Measurements from ENCODE around the gene RSPO3. TPM values are rescaled to one million over a fixed set of nuclear protein-coding genes. Genes with fewer than 3 reads are reported as not detected.

The RSPO3 gene
- total RNA-seq, 1 experiment from 2014 or later: not detected

DNA sequence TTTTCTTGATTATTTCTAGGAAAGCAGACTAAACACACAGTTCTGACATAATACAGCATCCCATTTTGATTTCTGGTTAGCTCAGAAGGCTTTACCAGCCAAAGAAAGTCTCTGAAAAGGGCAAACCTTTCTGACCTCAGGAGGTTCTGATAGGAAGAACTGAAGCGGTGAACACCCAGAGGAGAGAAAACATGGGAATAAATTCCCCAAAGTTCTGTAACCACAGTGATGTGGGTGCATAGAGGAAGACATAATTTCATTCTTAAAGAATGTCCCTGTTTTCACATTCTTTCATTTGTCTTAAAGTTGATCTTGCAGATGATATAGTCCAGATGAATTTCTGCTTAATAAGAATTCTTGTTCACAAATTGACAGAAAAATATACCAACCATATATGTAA is 60.3 kb downstream of the RSPO3 start:
- intact Hi-C loops (cut with micrococcal nuclease): no loop called here
- Histone ChIP-seq H3K79me2 (ENCODE audit: low read length) (no peaks in the 10 kb centered on the region), H3K9me2 (replicated peaks; ENCODE audit: low read length) (no peaks in the 10 kb centered on the region), H3K9ac (ENCODE audit: low read length) (no peak overlapping the region), H2AFZ (ENCODE audit: low read length) (no peak overlapping the region), H3K27me3 (ENCODE audit: low read length) (peaks cover 13% of the 10 kb centered on the region; the same call in 1 of the 2 replicates), H3K27ac (ENCODE audit: low read length) (no peak overlapping the region), H3K9me3 (ENCODE audit: low read length) (no peaks in the 10 kb centered on the region), H4K20me1 (ENCODE audit: low read length) (no peaks in the 10 kb centered on the region), H3K36me3 (ENCODE audit: low read depth, low read length) (no peaks in the 10 kb centered on the region), H3K4me1 (ENCODE audit: insufficient read depth, low read length) (no peaks in the 10 kb centered on the region), H3F3A (ENCODE audit: low read length, unreplicated experiment) (no peaks in the 10 kb centered on the region), H3K4me2 (ENCODE audit: low read length) (no peak overlapping the region), H3K4me3 (ENCODE audit: low read length) (no peak overlapping the region)
- ATAC-seq (no peak), DNase-seq (no peak)
- TF ChIP-seq, protein P1, sequence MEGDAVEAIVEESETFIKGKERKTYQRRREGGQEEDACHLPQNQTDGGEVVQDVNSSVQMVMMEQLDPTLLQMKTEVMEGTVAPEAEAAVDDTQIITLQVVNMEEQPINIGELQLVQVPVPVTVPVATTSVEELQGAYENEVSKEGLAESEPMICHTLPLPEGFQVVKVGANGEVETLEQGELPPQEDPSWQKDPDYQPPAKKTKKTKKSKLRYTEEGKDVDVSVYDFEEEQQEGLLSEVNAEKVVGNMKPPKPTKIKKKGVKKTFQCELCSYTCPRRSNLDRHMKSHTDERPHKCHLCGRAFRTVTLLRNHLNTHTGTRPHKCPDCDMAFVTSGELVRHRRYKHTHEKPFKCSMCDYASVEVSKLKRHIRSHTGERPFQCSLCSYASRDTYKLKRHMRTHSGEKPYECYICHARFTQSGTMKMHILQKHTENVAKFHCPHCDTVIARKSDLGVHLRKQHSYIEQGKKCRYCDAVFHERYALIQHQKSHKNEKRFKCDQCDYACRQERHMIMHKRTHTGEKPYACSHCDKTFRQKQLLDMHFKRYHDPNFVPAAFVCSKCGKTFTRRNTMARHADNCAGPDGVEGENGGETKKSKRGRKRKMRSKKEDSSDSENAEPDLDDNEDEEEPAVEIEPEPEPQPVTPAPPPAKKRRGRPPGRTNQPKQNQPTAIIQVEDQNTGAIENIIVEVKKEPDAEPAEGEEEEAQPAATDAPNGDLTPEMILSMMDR (conservative IDR thresholded peaks at IDR 0.05; ENCODE audit: low read depth, low read length): no peak
- TF ChIP-seq EZH2 (IDR thresholded peaks at IDR 0.05; ENCODE audit: low read length, unreplicated experiment): no peak
- TF ChIP-seq EZH2phosphoT487 (IDR thresholded peaks at IDR 0.05; ENCODE audit: borderline replicate concordance, low read length): no peak
- BruUV-seq (replicated peaks): no TSS peak
- ChIA-PET POLR2A (ENCODE audit: unreplicated experiment) (no interaction called here), CTCF (no interaction called here)

DNA sequence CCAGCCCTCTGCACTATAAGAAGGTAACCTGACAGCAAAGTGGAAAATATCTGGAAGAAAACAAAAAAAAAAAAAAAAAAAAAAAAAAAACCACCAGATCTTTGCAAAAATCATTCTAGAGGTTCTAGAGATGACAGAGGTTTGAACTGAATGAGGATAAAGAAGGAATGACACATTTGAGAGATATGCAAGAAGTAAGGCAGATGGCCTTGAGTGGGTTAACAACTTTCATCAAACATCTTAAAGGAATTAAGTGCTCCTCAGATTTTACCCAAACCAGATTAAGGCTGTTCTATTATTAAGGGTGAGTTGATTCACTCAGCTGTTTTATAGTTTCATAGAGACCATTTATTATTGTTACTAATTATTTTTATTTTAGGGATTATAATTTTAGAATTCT is 62.0 kb downstream of the RSPO3 start:
- CTCF ChIA-PET: no interaction called here

DNA sequence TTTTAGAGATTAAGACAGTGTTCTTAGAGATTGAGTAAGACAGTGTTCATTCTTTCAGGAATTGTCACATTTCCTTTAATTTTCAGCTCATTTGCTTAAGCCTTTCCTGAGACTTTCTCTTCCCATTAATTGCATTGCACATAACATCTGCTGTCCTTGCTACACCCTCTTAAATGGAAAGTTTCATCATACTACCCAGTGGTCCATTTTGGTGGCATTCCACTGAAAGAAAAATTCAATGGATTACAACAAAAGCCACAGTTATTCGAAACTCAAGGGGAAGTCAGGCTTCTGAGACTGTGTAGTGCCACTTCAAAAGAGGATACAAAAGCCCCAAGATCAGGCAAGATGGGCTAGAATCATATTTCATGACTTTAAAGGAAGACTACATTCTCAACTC is 64.0 kb downstream of the RSPO3 start:
- no peaks in the 10 kb centered on the region for H3K9me2 ChIP-seq (replicated peaks; ENCODE audit: low read length)
- ATAC-seq (no peak), DNase-seq (no peak)
- H3F3A ChIP-seq (ENCODE audit: low read length, unreplicated experiment): no peaks in the 10 kb centered on the region
- H3K4me2 ChIP-seq (ENCODE audit: low read length): no peak overlapping the region
- no peaks in the 10 kb centered on the region for H3K79me2 ChIP-seq (ENCODE audit: low read length)
- no peaks in the 10 kb centered on the region for H3K9me3 ChIP-seq (ENCODE audit: low read length)
- no peaks in the 10 kb centered on the region for H3K4me1 ChIP-seq (ENCODE audit: insufficient read depth, low read length)
- H4K20me1 ChIP-seq (ENCODE audit: low read length): no peaks in the 10 kb centered on the region
- no peak for TF ChIP-seq EZH2 (IDR thresholded peaks at IDR 0.05; ENCODE audit: low read length, unreplicated experiment)
- intact Hi-C loops (cut with micrococcal nuclease): no loop called here
- H3K9ac ChIP-seq (ENCODE audit: low read length): no peak overlapping the region
- peaks cover 13% of the 10 kb centered on the region; the same call in 1 of the 2 replicates for H3K27me3 ChIP-seq (ENCODE audit: low read length)
- ChIA-PET POLR2A (ENCODE audit: unreplicated experiment) (interaction anchor here (0.6 kb wide), 1 partner anchor 963 kb away, joined by 6 read pairs; no protein-coding TSS in a partner anchor), CTCF (no interaction called here)
- H3K4me3 ChIP-seq (ENCODE audit: low read length): no peak overlapping the region
- no TSS peak for BruUV-seq (replicated peaks)
- H3K36me3 ChIP-seq (ENCODE audit: low read depth, low read length): no peaks in the 10 kb centered on the region; the same call in 1 of the 2 replicates
- no peak overlapping the region for H2AFZ ChIP-seq (ENCODE audit: low read length)
- no peak overlapping the region for H3K27ac ChIP-seq (ENCODE audit: low read length)

More for the DNA sequence above, 62.0 kb downstream of the RSPO3 start:
- no peak overlapping the region for H3K9ac ChIP-seq (ENCODE audit: low read length)
- H3K36me3 ChIP-seq (ENCODE audit: low read depth, low read length): no peaks in the 10 kb centered on the region
- no peaks in the 10 kb centered on the region for H3K9me2 ChIP-seq (replicated peaks; ENCODE audit: low read length)
- no peaks in the 10 kb centered on the region for H3K4me1 ChIP-seq (ENCODE audit: insufficient read depth, low read length)
- POLR2A ChIA-PET (ENCODE audit: unreplicated experiment): no interaction called here
- peaks cover 13% of the 10 kb centered on the region; the same call in 1 of the 2 replicates for H3K27me3 ChIP-seq (ENCODE audit: low read length)
- no peaks in the 10 kb centered on the region for H3K9me3 ChIP-seq (ENCODE audit: low read length)
- H3K79me2 ChIP-seq (ENCODE audit: low read length): no peaks in the 10 kb centered on the region
- DNase-seq: no peak
- H3K4me2 ChIP-seq (ENCODE audit: low read length): no peak overlapping the region
- TF ChIP-seq EZH2phosphoT487 (IDR thresholded peaks at IDR 0.05; ENCODE audit: borderline replicate concordance, low read length) (no peak), EZH2 (IDR thresholded peaks at IDR 0.05; ENCODE audit: low read length, unreplicated experiment) (no peak)
- TF ChIP-seq, protein P1 (conservative IDR thresholded peaks at IDR 0.05; ENCODE audit: low read depth, low read length): no peak
- no TSS peak for BruUV-seq (replicated peaks)
- H3K27ac ChIP-seq (ENCODE audit: low read length): no peak overlapping the region
- no peaks in the 10 kb centered on the region for H4K20me1 ChIP-seq (ENCODE audit: low read length)
- H2AFZ ChIP-seq (ENCODE audit: low read length): no peak overlapping the region
- no peaks in the 10 kb centered on the region for H3F3A ChIP-seq (ENCODE audit: low read length, unreplicated experiment)
- intact Hi-C loops (cut with micrococcal nuclease): no loop called here
- no peak for ATAC-seq
- no peak overlapping the region for H3K4me3 ChIP-seq (ENCODE audit: low read length)

Data from PC-3 (cell line).